Transverse colon (tissue), 4 donors: ENCODE data around the gene NMRK1. TPM values are rescaled to one million over a fixed set of nuclear protein-coding genes. Genes with fewer than 3 reads are reported as not detected.

Experiments
- DNase-seq: peaks from one replicate; pipeline ENCODE4 v3.0.0-alpha.2; 2019
- H3K27ac ChIP-seq, 4 donors: fragments of 200-600 bp; sonication (generic); 2 replicates each; pipeline ENCODE4 v1.5.1; 2016 to 2018; ENCODE audit warnings: inconsistent platforms in 4 of 4
- H3K27me3 ChIP-seq: fragments of 200-600 bp; sonication (generic); 2 replicates; pipeline ENCODE4 v1.5.1; 2017; ENCODE audit warnings: inconsistent platforms
- H3K36me3 ChIP-seq, 4 donors: fragments of 200-600 bp; sonication (generic); 2 replicates each; pipeline ENCODE4 v1.5.1; 2017 to 2019; ENCODE audit warnings: inconsistent platforms in 4 of 4
- H3K4me1 ChIP-seq, 4 donors: fragments of 200-600 bp; sonication (generic); 2 replicates each; pipeline ENCODE4 v1.5.1; 2017 to 2020; ENCODE audit warnings: inconsistent platforms in 4 of 4
- H3K4me3 ChIP-seq, 4 donors: fragments of 200-600 bp; sonication (generic); 1 replicate in 1 of 4; 2 replicates in 3 of 4; pipeline versions ENCODE4 v1.5.1 to v1.6.1; 2017 to 2019; ENCODE audit warnings: inconsistent platforms in 4 of 4
- H3K9me3 ChIP-seq, 2 donors: fragments of 200-600 bp; sonication (generic); 2 replicates each; pipeline ENCODE4 v1.5.1; 2017 to 2019; ENCODE audit warnings: inconsistent platforms in 2 of 2
- EP300 ChIP-seq: sonication (generic); formaldehyde crosslinking; IDR thresholded peaks from one replicate; pipeline ENCODE4 v1.6.1; 2017; ENCODE audit warnings: antibody characterized with exemption, low read depth
- POLR2A ChIP-seq: fragments of 450-650 bp; IDR thresholded peaks from one replicate; pipeline ENCODE4 v1.6.1; 2016; ENCODE audit warnings: antibody characterized with exemption, mild to moderate bottlenecking, moderate library complexity
- POLR2AphosphoS5 ChIP-seq, 3 donors: sonication (generic); formaldehyde crosslinking; IDR thresholded peaks; one replicate each; pipeline ENCODE4 v1.6.1; 2016; ENCODE audit warnings: antibody characterized with exemption in 3 of 3
- WGBS, 2 donors: methylation state at CpG; one replicate each; pipeline ENCODE4 v1.1.5; 2018; ENCODE audit warnings: low coverage in 1 of 2; 5-methylcytosine and 5-hydroxymethylcytosine counted together
- in situ Hi-C, 4 donors: fragments of 200-750 bp; cut with MboI; loops; one replicate each; pipeline versions ENCODE4 v1.15.0 to v1.15.1; 2017; ENCODE audit warnings: low sequenced_read_pairs in 3 of 4, low pct_ligation_motif_present in 1 of 4, low pct_unique_long_range_greater_than_20kb in 1 of 4
- intact Hi-C: fragments of 100-400 bp; cut with DNase I; formaldehyde crosslinking; loops from one replicate; pipeline ENCODE4 v1.15.1; 2023; ENCODE audit warnings: low total_unique reads
- total RNA-seq, 4 donors: library from RNA; depleted of rRNA; stranded (reverse); fragments of >200 nt; gene quantifications; one replicate each; pipeline ENCODE4 v1.1.0, GENCODE V29; 2016
- TF ChIP-seq, protein P1 (sequence below), 5 experiments: fragments of 200-600 bp in 3 of 5; fragments of 450-650 bp in 2 of 5; sonication (generic) in 3 of 5; IDR thresholded peaks; 1 replicate in 2 of 5; 2 replicates in 3 of 5; pipeline ENCODE4 v1.5.1; 2016 to 2017; ENCODE audit warnings: antibody characterized with exemption in 5 of 5, inconsistent platforms in 3 of 5, mild to moderate bottlenecking in 2 of 5, moderate library complexity in 1 of 5

NMRK1 gene
- total RNA-seq, 4 donors from 2014 or later, result 3.4 to 36.7 (median 21.6) TPM

DNA sequence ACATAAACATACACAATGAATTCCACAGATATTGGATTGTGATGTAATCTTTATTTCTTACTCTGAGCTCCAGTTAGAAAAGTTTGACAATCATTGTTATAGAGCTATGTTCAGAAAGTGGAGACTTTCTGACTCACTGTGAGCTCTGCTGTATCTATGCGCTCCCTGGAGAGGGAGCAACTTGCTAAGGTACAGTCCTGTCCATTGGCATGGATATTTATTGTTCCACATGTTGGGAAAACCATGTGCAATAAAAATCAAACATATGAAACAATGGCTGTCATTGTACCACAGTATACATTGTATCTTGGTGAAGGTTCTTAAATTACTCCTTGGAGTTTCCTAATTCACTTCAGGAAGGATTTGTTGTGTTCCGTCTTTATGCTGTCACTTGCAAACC is 26.8 kb downstream of the NMRK1 start:
- TF ChIP-seq, protein P1, sequence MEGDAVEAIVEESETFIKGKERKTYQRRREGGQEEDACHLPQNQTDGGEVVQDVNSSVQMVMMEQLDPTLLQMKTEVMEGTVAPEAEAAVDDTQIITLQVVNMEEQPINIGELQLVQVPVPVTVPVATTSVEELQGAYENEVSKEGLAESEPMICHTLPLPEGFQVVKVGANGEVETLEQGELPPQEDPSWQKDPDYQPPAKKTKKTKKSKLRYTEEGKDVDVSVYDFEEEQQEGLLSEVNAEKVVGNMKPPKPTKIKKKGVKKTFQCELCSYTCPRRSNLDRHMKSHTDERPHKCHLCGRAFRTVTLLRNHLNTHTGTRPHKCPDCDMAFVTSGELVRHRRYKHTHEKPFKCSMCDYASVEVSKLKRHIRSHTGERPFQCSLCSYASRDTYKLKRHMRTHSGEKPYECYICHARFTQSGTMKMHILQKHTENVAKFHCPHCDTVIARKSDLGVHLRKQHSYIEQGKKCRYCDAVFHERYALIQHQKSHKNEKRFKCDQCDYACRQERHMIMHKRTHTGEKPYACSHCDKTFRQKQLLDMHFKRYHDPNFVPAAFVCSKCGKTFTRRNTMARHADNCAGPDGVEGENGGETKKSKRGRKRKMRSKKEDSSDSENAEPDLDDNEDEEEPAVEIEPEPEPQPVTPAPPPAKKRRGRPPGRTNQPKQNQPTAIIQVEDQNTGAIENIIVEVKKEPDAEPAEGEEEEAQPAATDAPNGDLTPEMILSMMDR (IDR thresholded peaks at IDR 0.05), result peak in 1 of 5 experiments; percentile 14
- TF ChIP-seq EP300, result no peak

DNA sequence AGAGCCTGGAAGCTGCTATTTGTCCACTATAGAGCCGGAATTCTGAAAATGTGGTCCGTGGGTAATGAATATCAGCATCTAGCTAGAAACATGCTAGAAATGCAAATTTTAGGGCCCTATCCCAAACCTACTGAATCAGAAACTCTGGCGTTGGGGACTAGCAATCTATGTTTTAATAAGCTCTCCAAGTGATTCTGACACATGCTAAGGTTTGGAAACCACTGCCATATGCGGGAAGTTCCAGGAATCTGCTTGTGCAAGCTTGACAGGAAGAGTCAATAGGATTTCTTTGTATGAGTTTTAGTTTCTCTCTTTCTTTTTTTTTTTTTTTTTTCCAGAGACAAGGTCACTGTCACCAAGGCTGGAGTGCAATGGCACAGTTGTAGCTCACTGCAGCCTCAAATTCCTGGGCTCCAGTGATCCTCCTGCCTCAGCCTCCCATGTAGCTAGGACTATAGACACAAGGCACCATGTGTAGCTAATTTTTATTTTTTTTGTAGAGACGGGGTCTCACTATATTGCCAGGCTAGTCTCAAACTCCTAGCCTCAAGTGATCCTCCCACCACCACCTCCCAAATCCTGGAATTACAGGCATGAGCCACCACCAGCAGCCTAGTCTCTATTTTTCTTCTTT is 33.5 kb downstream of the NMRK1 start:
- Histone ChIP-seq H3K4me1 (no peaks in the 10 kb centered on the region), H3K36me3 (no peaks in the 10 kb centered on the region), H3K27me3 (no peaks in the 10 kb centered on the region), H3K27ac (no peak overlapping the region), H3K9me3 (no peaks in the 10 kb centered on the region), H3K4me3 (no peak overlapping the region)
- 86 to 89% methylated on average over 4 to 5 of the region's 5 CpGs for WGBS, 2 donors
- DNase-seq, result no peak
- intact Hi-C loops (no loop called here), in situ Hi-C loops (no loop called here)
- TF ChIP-seq, protein P1 (IDR thresholded peaks at IDR 0.05), result no peak
- TF ChIP-seq POLR2A (no peak), EP300 (no peak), POLR2AphosphoS5 (IDR thresholded peaks at IDR 0.05) (no peak)

More for the DNA sequence above, 26.8 kb downstream of the NMRK1 start:
- Histone ChIP-seq H3K27me3 (no peaks in the 10 kb centered on the region), H3K36me3 (no peaks in the 10 kb centered on the region), H3K27ac (no peak overlapping the region), H3K4me3 (no peak overlapping the region), H3K9me3 (no peaks in the 10 kb centered on the region), H3K4me1 (peaks cover 0 to 5% (median 1%) of the 10 kb centered on the region in 4 donors)
- no peak for DNase-seq
- 49 to 55% methylated on average over 2 of the region's 2 CpGs for WGBS, 2 donors
- intact Hi-C loops (no loop called here), in situ Hi-C loops (no loop called here)

GRCh38 chr9:75053869-75054268 is 34.1 kb downstream of the NMRK1 start:
- intact Hi-C loops (no loop called here), in situ Hi-C loops (no loop called here)
- WGBS, 2 donors, result 92% methylated on average over 1 of the region's 1 CpG; no CpG with 5 or more reads in 1 of the 2 donors
- Histone ChIP-seq H3K4me1 (no peaks in the 10 kb centered on the region), H3K36me3 (no peaks in the 10 kb centered on the region), H3K27me3 (no peaks in the 10 kb centered on the region), H3K27ac (no peak overlapping the region), H3K4me3 (no peak overlapping the region), H3K9me3 (no peaks in the 10 kb centered on the region)
- TF ChIP-seq, protein P1 (IDR thresholded peaks at IDR 0.05), result no peak
- TF ChIP-seq POLR2AphosphoS5 (IDR thresholded peaks at IDR 0.05), result no peak
- no peak for TF ChIP-seq EP300
- no peak for TF ChIP-seq POLR2A
- no peak for DNase-seq

GRCh38 chr9:75051285-75051684 is 36.7 kb downstream of the NMRK1 start:
- H3K27me3 ChIP-seq, result no peaks in the 10 kb centered on the region
- no peak overlapping the region for H3K27ac ChIP-seq
- TF ChIP-seq POLR2A, result no peak
- no peak for TF ChIP-seq EP300
- TF ChIP-seq, protein P1 (IDR thresholded peaks at IDR 0.05), result no peak
- TF ChIP-seq POLR2AphosphoS5 (IDR thresholded peaks at IDR 0.05), result no peak
- no peaks in the 10 kb centered on the region for H3K9me3 ChIP-seq
- no peak overlapping the region for H3K4me3 ChIP-seq
- DNase-seq, result no peak
- H3K36me3 ChIP-seq, result no peaks in the 10 kb centered on the region
- intact Hi-C loops (no loop called here), in situ Hi-C loops (no loop called here)
- no peaks in the 10 kb centered on the region for H3K4me1 ChIP-seq
